Measurements from ENCODE around the gene UFM1. TPM values are rescaled to one million over a fixed set of nuclear protein-coding genes. Genes with fewer than 3 reads are reported as not detected.

UFM1 gene
- total and polyA plus RNA-seq, 2 donors (not counting 3 experiments of a cell fraction or from before 2014, with no cell fraction given) = 16.8 to 51.5 TPM

GRCh38 chr13:38321654-38322053 is 28.0 kb upstream of the UFM1 start:
- BruUV-seq (replicated peaks) = no TSS peak
- no peak overlapping the region for H3K27ac ChIP-seq (ENCODE audit: insufficient read depth, low read depth, low read length)
- dilution Hi-C loops (cut with MboI; ENCODE audit: extremely low pct_ligation_motif_present, low sequenced_read_pairs) (no loop called here), intact Hi-C loops (cut with micrococcal nuclease) (no loop called here)
- no peaks in the 10 kb centered on the region for H4K20me1 ChIP-seq (replicated peaks; ENCODE audit: control insufficient read depth, extremely low read depth, insufficient read depth, low read length)
- ChIA-PET POLR2A (no interaction called here), CTCF (no interaction called here)
- no peaks in the 10 kb centered on the region for H3K36me3 ChIP-seq (ENCODE audit: control insufficient read depth in 2 of 2, extremely low read depth in 1 of 2, insufficient read depth in 2 of 2, low read length in 2 of 2)
- FAIRE-seq = no peak
- H3K4me1 ChIP-seq (ENCODE audit: control insufficient read depth, extremely low read depth, insufficient read depth, low read length) = no peaks in the 10 kb centered on the region
- no peak overlapping the region for H2AFZ ChIP-seq (ENCODE audit: low read depth, low read length)
- H3K9ac ChIP-seq (replicated peaks; ENCODE audit: extremely low read depth, insufficient read depth, low read length) = no peak overlapping the region
- H3K79me2 ChIP-seq (ENCODE audit: control insufficient read depth, insufficient read depth, low read length) = no peaks in the 10 kb centered on the region
- no peak overlapping the region for H3K4me2 ChIP-seq (ENCODE audit: insufficient read depth, low read length)
- no peaks in the 10 kb centered on the region for H3K9me1 ChIP-seq (replicated peaks; ENCODE audit: control insufficient read depth, extremely low read depth, insufficient read depth, low read length)
- H3K9me3 ChIP-seq (replicated peaks; ENCODE audit: control insufficient read depth, insufficient read depth, low read length) = no peaks in the 10 kb centered on the region
- H3K4me3 ChIP-seq (replicated peaks in 1 of 3; ENCODE audit: insufficient read depth in 1 of 3, low read depth in 1 of 3, low read length in 3 of 3) = no peak overlapping the region
- H3K27me3 ChIP-seq (ENCODE audit: control insufficient read depth in 2 of 2, insufficient read depth in 2 of 2, low read length in 2 of 2) = no peaks in the 10 kb centered on the region
- no peak for DNase-seq (ENCODE audit: low read depth, low spot score)
- TF ChIP-seq GATA2 (IDR thresholded peaks at IDR 0.05; ENCODE audit: insufficient read depth, insufficient read length, low read depth, low read length) = no peak
- TF ChIP-seq CTCF (IDR thresholded peaks at IDR 0.05; ENCODE audit: extremely low read depth in 1 of 2, insufficient read depth in 1 of 2, low read depth in 1 of 2, low read length in 2 of 2) = no peak
- TF ChIP-seq EZH2 (IDR thresholded peaks at IDR 0.05; ENCODE audit: borderline replicate concordance, low read depth, low read length, severe bottlenecking) = no peak
- TF ChIP-seq MAX (IDR thresholded peaks at IDR 0.05; ENCODE audit: insufficient read depth, insufficient read length) = no peak
- TF ChIP-seq POLR2A (IDR thresholded peaks at IDR 0.05; ENCODE audit: low read depth, low read length) = no peak
- no peak for TF ChIP-seq POLR2AphosphoS5 (IDR thresholded peaks at IDR 0.05; ENCODE audit: insufficient read depth, low read depth, low read length)
- TF ChIP-seq MYC (IDR thresholded peaks at IDR 0.05; ENCODE audit: low read depth, low read length) = no peak
- TF ChIP-seq JUN (IDR thresholded peaks at IDR 0.05; ENCODE audit: borderline replicate concordance, insufficient read depth, insufficient read length, low read depth) = no peak
- no peak for TF ChIP-seq FOS (IDR thresholded peaks at IDR 0.05; ENCODE audit: borderline replicate concordance, insufficient read depth, low read length)

Measured in endothelial cell of umbilical vein (primary cell).